ENCODE data around the gene ELK3. TPM values are rescaled to one million over a fixed set of nuclear protein-coding genes. Genes with fewer than 3 reads are reported as not detected.

Gene ELK3
- total RNA-seq, 1 donor from 2014 or later = 41.2 TPM

GRCh38 chr12:96199464-96199863, 5.3 kb downstream of the ELK3 start:
- Histone ChIP-seq H3K27ac (no peak overlapping the region), H3K4me3 (no peak overlapping the region), H3K9me3 (no peaks in the 10 kb centered on the region), H3K27me3 (no peaks in the 10 kb centered on the region), H3K36me3 (no peaks in the 10 kb centered on the region), H3K4me1 (peaks cover 24% of the 10 kb centered on the region)
- DNase-seq (no peak), ATAC-seq (no peak)
- intact Hi-C loops (cut with DNase I) = no loop called here
- TF ChIP-seq CTCF (IDR thresholded peaks at IDR 0.05) = no peak

- H3K4me1 ChIP-seq = peaks cover 20% of the 10 kb centered on the region
- no peak for DNase-seq
- no peak overlapping the region for H3K27ac ChIP-seq
- intact Hi-C loops (cut with DNase I) = no loop called here
- no peaks in the 10 kb centered on the region for H3K27me3 ChIP-seq
- no peaks in the 10 kb centered on the region for H3K36me3 ChIP-seq
- no peak for TF ChIP-seq CTCF (IDR thresholded peaks at IDR 0.05)
- ATAC-seq = no peak
- H3K9me3 ChIP-seq = no peaks in the 10 kb centered on the region
- no peak overlapping the region for H3K4me3 ChIP-seq
Measured at GRCh38 chr12:96201272-96202227, 7.4 kb downstream of the ELK3 start.

GRCh38 chr12:96204381-96204780, 10.2 kb downstream of the ELK3 start:
- H3K4me1 ChIP-seq = peaks cover 12% of the 10 kb centered on the region
- ATAC-seq (no peak), DNase-seq (no peak)
- intact Hi-C loops (cut with DNase I) = no loop called here
- no peak for TF ChIP-seq CTCF (IDR thresholded peaks at IDR 0.05)
- no peak overlapping the region for H3K4me3 ChIP-seq
- no peaks in the 10 kb centered on the region for H3K36me3 ChIP-seq
- H3K9me3 ChIP-seq = no peaks in the 10 kb centered on the region
- H3K27me3 ChIP-seq = no peaks in the 10 kb centered on the region
- H3K27ac ChIP-seq = no peak overlapping the region

- intact Hi-C loops (cut with DNase I) = no loop called here
- DNase-seq (no peak), ATAC-seq (no peak)
- H3K27me3 ChIP-seq = no peaks in the 10 kb centered on the region
- no peaks in the 10 kb centered on the region for H3K36me3 ChIP-seq
- no peak for TF ChIP-seq CTCF (IDR thresholded peaks at IDR 0.05)
- no peaks in the 10 kb centered on the region for H3K9me3 ChIP-seq
- H3K27ac ChIP-seq = no peak overlapping the region
- peaks cover 23% of the 10 kb centered on the region for H3K4me1 ChIP-seq
- no peak overlapping the region for H3K4me3 ChIP-seq
Measured at GRCh38 chr12:96205908-96206307, 11.7 kb downstream of the ELK3 start.

- H3K9me3 ChIP-seq = no peaks in the 10 kb centered on the region
- DNase-seq = no peak
- H3K4me1 ChIP-seq = peaks cover 27% of the 10 kb centered on the region
- H3K27ac ChIP-seq = no peak overlapping the region
- no peaks in the 10 kb centered on the region for H3K36me3 ChIP-seq
- H3K4me3 ChIP-seq = no peak overlapping the region
- ATAC-seq = no peak
- no peaks in the 10 kb centered on the region for H3K27me3 ChIP-seq
- TF ChIP-seq CTCF (IDR thresholded peaks at IDR 0.05) = no peak
- intact Hi-C loops (cut with DNase I) = no loop called here
Measured at GRCh38 chr12:96206936-96207662, 12.9 kb downstream of the ELK3 start.
